GM21515 (cell line): ENCODE results near the gene C1GALT1.
"Not testable (repeated sequence)": the region's sequence is repeated elsewhere in the genome, so short reads cannot be mapped to it uniquely, and the experiment has no call there.

Source experiments
- ATAC-seq: cut with Tn5 transposase; IDR thresholded peaks from one replicate; pipeline ENCODE4 v1.9.1; 2021; ENCODE audit not compliant: unreplicated experiment

C1GALT1 gene

DNA sequence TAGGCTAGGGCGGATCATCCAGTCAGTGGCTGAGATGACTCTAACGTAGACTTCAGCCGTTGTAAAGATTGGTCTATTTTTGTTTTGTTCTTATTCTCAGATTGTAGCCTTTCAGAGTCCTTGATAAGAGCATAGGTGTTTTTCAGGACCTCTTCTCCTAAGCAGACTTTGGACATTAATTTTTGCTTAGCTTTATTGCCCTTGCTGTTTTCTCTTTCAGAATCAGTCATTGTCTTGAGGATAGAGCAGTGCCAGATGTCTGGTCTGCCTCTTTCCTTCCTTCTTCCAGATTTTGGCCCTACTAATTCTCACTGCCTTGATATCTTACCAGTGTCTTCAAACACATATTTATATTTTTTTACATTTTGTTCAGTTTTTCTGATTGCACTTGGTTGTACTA, 49.5 kb downstream of the C1GALT1 start:
- no peak for ATAC-seq

DNA sequence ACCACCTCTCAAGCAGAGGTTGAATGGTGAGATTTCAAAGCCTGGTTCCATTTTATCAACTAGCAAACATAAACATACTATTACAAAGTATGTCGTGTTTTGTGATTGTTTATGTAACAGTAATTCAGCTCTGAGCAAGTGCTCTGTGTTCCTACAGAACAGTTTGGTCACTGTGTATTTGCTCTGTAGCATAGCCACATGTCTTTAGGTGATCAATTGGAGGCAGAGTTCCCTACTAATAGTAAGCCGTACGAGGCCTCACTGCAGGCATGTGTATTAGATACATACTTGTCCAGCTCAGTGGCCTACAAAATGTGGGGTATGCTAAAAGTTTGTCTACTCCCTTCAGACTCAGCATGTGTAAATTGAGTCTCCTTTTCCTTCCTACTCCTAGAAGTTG, 53.0 kb downstream of the C1GALT1 start:
- no peak for ATAC-seq

DNA sequence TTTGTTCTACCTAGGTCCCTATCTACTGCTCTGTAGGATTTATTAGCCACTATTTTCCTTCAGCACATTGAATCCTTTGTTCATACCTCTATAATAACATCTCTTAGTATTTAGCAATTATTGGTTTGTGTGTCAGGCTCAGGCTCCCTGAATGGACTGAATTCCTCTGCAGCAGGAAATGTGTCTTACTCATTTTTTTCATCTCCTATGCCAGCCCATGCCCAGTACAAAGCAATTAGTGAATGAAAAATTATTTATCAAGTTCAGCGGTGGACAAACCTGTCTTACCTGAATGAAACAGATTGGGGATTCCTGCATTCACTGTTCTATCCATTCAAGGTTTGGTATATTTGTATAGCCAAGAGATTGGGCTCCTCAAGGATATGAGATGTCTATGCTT, 53.7 kb downstream of the C1GALT1 start:
- ATAC-seq: no peak

DNA sequence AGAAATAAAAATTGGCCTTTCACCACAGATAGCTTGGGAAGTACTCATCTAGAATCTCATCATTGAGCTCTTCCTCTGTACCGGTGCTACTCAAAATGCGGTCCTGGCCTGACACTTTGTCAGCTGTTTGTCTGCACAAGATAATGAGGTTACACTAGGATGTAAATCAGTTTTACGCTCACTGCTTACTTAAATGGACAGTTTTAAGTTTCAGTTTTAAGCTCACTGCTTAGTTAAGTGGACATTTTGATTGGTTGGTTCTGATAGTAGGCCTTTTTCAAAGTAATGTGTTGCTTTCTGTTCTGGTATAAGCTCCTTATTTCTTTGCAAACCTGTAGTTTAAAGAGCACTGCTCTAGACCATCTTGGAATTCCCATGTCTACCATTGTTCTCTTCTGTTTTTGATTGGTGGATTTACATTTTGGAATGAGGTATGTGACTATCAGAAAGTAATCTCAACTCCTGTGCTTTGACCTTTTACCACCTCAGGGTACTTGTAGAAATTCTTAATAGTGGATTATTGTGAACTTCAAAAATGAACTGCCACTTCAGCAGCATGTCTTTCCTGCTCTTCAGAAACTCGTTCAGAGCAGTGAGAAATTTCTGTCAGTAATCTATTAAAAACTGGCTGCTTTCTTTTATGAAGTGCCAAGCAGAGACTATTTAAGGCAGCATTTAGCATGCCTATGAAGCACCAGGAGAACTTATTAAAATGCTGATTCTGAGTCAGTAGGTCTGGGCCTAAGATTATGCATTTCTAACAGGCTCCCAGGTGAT, 55.0 kb downstream of the C1GALT1 start:
- no peak for ATAC-seq

DNA sequence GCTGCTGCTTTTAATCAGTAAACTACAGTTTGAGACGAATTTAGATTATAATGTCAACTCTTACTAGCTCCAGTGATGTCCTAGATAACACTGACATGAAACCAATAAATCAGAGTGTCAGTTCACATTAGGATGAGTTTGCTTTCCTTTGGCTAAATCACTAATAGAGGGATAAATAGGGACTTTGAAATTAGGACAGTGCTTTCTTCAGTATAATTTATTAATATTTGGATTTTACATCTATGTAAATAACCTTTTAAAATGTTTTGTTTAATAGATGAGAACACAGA, 55.6 kb downstream of the C1GALT1 start:
- no peak for ATAC-seq

DNA sequence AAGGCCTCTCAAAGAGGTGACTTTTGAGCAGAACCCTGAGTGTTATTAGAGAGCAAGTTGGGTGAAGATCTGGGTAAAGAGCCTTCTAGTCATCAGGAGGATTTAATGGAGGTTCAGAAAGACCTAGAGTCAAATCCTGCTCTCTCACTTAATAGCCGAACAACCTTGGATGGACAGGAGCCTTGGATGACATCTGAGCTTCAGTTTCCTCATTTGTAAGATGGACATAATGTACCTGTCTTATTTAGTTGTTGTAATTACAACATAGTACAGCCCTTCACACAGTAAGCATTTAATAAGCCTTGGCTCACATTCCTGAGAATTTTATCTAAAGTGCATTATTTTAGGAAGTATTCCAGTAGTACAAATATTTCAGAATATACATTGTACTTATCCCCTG, 57.0 kb downstream of the C1GALT1 start:
- ATAC-seq: no peak

DNA sequence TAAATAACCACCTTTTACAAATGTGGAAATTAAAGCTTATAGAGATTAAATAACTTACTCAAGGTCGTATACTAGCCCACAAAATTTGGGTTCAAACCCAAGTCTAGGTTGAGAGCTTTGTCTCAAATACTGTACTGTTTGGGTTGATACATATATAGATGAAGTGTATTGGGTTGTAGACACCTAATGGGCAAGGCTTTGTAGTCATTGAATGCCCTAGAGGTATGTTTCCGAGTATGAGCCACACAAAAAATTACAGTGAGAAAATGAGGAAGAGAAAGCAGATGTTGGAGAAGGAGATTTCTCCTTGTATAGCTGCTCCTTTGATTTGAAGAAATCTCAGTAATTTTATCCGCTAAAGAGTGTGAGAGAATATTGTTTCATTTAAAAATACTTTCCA, 60.6 kb downstream of the C1GALT1 start:
- ATAC-seq: no peak

DNA sequence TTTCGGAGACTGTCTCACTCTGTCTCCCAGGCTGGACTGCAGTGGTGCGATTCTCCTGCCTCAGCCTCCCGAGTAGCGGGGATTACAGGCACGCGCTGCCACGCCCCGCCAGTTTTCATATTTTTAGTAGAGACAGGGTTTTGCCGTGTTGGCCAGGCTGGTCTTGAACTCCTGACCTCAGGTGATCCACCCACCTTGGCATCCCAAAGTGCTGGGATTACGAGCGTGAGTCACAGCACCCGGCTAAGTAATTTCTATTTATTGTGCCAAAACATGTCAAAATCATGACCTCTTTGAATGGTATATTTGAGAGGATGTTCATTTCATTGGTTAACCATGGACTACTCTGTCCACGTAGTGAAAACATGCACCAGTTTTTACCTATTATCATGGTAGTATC, 62.9 kb downstream of the C1GALT1 start:
- not testable (repeated sequence) for ATAC-seq

DNA sequence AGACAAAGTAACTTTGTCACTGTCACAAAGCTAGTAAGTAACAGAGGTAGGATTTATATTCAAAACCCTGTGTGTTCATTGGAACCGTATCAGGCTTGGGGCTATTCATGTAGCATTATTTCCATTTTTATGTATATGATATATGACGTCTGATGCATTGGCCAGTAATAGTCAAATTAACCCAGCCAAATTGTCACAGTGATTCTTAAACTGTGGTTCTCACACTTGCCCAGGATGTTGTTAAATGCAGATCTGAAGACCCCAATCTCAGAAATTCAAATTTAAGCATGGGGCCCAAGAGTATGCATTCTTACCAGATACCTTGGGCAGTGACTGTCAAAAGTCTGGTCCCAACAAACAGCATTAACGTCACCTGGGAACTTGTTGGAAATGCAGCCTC, 63.9 kb downstream of the C1GALT1 start:
- ATAC-seq: no peak

DNA sequence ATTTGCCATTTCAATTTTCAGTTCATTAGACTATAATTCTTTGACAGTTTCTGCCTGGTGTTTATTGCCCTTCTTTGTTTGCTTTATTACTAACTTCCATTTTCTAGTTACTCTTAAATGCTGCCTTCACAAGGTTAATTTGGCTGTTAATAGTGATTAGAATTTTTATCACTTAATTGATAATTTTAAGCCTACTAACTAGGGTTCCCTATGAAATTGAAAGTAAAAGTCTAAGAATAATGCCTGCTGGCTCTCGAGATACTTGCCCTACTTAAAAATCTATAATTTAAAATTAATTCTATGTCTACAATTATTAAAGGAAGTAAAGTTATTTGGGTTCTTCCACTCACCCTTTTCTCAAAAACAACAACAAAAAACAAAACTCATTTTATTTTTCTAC, 65.3 kb downstream of the C1GALT1 start:
- ATAC-seq: no peak

DNA sequence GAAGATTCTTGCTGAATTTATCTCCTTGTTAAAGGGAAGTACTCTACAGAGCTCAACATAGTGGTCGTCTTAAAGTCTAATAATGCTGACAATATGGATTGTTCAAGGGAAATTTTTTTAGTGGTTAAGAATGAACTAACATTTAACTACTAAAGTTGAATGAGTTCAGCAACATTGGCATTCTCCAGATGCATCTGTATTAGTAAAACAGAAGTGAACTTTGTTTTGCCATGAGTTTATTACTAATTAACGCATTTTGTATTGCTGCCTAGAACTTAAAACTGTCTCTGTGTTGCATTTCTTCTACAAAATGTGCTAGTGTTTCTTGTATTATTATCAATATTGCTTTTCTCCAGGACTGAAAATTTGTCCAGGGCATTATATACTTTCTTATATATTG, 67.5 kb downstream of the C1GALT1 start:
- no peak for ATAC-seq

DNA sequence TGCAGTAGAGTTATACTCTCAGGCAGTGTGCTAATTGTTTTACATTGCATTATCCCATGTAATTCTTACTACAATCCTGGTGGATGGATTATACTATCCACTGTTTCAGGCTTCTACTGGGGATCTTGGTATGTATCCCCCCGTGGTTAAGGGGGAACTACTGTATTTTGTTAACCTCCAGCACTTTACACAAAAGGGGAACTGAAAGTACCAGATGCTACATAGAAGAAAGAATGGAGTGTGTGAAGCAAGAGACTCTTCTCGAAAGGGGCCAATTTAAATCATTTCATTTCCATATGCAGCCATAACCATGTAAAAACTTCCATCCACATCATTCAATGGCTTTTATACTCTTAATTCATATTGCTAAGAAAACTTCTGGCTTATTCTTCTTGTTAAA, 69.4 kb downstream of the C1GALT1 start:
- peak; percentile 96 for ATAC-seq

DNA sequence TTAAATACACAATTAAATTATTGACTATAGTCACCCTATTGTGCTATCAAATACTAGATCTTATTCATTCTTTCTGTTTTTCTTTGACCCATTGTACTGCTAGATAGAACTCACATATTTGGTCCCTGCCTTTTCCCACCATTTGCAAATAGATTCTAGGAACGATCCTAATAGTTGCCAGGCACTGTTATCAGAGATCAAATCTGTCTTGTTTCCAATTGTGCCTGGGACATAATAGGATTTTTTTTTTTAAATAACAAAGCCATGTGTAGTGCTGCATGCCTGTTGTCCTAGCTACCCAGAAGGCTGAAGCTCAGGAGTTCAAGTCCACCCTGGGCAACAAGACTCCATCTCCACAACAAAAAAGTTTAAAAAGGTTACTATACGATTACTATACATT, 72.0 kb downstream of the C1GALT1 start:
- ATAC-seq: no peak

DNA sequence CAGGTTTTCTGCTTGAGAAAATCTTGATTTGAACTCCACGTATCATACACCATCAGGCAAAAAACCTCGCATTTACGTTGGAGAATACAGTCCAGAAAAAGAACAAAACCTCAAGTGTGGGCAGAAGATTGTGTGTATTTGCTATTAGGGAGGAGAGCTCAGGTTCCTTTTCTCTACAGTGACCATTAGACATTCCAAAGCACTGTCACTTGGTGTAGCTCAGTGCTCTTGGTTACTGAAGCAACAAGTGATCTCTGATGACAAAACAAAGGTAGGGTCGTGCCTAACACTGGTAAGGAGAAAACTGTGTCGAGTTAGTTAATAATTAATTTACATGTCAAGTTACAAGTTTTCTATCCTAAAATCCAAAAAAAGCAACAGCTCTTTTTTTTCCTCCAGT, 72.6 kb downstream of the C1GALT1 start:
- no peak for ATAC-seq

DNA sequence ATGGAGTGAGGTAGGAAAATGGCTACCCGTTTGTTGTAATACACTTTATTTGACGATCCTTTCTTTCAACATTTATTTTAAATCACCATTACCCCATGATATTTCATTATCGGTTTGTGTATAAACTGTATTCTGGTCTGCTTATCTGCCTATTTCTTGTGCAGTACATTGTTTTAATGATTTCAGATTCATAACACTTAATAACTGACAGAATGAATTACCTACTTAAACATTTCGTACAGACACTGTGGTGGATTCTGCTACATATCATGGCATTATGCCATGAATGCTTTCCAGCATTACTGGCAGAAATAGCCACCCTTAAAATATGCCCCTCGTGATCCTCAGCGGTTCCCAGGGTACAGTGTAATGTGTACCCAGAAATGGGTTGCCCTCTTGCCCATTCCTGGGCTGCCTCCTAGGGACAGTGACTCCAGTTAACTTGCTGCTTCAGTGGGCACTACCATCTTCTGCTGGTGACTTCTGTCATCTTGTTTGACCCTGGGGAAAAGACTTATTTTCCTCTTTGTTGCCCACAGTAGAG, 74.5 kb downstream of the C1GALT1 start:
- no peak for ATAC-seq

DNA sequence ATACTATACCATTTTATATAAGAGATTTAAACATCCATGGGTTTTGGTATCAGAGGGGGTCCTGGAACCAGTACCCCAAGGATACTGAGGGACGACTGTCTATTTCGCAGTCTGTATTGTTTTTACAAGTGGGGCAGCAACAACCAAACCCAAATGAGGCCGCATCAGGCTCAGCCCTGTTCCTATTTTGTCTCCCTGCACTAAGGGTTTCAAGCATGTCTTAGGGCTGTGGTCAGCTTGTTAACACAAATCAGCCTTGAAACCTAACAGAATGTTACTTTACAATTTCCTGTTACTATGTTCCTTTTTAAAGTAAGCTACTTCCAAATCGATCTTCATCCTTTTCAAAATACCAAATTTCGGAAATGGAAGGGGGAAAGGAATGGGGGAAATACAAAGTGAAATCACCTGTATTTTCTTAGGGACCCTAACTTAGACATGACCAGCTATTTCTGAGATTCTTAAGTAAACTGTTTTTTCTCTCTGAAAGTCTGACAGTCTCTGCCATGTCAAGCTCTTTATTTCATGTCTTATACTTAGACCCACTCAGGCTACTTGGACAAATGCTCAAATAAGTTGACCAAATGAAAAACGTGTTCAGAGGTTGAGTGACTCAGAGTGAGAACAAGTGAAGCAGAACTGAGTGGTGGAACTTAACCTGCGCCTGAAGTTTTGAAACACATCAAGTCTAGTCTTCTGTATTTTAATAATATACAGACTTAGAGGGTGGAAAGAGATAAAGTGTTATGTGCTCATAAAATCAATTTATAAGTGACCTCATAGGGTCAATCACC, 75.8 kb downstream of the C1GALT1 start:
- ATAC-seq: peak; percentile 88

DNA sequence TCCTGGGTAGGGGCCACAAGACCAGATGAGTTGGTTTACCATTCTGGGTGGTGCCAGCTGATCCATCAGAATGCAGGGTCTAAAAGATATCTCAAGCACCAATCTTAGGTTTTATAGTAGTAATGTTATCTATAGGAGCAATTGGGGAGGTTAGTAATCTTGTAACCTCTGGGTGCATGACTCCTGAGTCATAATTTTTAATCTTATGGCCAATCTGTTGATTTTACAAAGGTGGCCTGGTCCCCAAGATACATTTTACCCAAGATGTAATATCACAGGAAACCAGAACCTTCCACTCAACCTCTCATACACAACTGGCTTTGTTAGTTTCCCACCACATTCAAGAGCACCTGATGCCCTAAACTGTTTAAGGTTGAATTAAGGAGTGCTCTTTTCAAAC, 79.5 kb downstream of the C1GALT1 start:
- no peak for ATAC-seq

DNA sequence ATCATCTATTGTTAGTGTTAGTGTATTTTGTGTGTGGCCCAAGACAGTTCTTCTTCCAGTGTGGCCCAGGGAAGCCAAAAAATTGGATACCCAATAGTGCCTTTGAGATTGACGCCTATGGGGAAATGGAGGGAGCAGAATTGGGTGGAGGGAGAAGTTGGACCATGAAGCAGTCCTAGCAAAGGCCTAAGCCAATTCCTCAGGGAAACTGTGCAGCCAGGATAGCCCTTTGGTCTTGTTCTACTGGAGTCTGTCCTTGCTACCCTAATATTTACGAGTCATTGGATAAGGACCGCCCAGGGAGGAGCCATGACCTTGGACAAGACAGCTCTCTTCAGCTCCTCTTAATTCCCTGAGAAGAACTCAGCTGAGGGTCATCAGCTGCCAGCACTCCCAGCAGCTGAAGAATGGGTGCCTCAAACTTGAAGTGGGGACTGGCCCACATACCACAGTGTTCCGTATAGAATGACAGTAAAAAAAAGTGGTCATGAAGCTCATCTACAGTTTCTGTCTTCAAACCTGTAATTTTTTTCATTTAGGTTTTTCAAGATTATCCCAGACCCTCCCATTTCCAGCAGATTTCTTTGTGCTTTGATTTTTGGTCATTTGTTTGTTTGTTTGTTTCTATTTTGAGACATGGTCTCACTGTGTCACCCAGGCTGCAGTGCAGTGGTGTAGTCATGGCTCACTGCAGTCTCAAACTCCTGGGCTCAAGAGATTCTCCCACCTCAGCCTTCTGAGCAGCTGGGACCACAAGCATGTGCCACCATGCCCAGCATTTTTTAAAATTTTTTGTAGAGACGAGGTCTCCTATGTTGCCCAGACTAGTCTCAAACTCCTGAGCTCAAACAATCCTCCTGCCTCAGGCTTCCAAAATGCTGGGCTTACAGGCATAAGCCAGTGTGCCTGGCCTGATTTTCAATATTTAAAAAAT, 81.2 kb downstream of the C1GALT1 start:
- no peak for ATAC-seq

DNA sequence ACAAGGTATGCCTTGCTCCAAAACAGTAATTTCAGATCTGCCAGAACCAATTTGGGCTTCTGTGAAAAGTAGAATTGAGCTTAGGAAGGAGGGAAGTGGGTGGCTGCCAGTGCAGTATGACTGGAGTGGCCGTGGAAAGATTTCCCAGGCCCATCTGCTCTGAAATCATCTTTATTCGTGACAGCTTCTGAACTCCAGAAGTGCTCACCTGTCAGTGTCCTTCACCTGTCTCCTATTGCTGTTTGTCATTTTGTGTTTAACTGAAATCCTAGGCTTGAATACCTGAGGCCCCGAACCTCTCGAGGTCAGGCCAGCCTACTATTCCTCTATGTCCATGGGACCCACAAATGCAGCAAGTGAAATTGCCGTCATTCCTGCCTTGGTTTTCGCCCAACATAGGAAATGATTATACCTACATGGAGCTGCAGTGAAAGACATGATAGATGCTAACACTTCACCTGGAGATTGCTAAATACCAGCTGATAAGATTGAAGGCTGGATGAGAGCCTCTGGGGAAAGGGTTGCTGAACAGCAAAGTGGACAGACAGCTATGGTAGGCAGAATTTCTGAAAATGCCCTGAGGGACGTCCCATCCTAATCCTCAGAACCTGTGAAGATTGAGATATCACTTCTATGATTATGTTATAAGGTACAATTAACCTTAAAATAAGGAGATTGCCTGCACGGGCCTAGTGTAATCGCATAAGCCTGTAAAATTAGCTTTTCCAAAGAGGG, 82.1 kb downstream of the C1GALT1 start:
- no peak for ATAC-seq
